ENCODE measurements around the gene C1orf53. TPM values are rescaled to one million over a fixed set of nuclear protein-coding genes. Genes with fewer than 3 reads are reported as not detected.

C1orf53 gene
- total and polyA plus RNA-seq, 3 experiments from 2014 or later, result 2.9 TPM; not detected in 1

- peaks cover 65 to 94% (median 81%) of the 10 kb centered on the region in 3 donors for H3K4me1 Mint-ChIP-seq
- peak overlapping the region in 1 of 8 donors; percentile 31 for H3K27ac Mint-ChIP-seq
- H3K27me3 ChIP-seq (ENCODE audit: insufficient read depth, low read length, poor library complexity, severe bottlenecking), result peaks cover 96% of the 10 kb centered on the region
- H3K27ac ChIP-seq (ENCODE audit: low read depth, low read length), result no peak overlapping the region
- ChIA-PET POLR2A (no interaction called here), CTCF (interaction anchor here (2.1 to 2.9 kb wide), 2 partner anchors 10 to 11 kb away, joined by 13 to 16 read pairs; partner anchors contain the start of gene C1orf53)
- H3K4me3 Mint-ChIP-seq, result peak overlapping the region in 1 of 7 donors; percentile 6
- no peaks in the 10 kb centered on the region for H3K36me3 Mint-ChIP-seq
- H3K4me1 ChIP-seq (ENCODE audit: insufficient read depth, low read length), result peaks cover 87% of the 10 kb centered on the region
- H3K4me3 ChIP-seq (ENCODE audit: low read length), result no peak overlapping the region
- H3K27me3 Mint-ChIP-seq, result peaks cover 89 to 98% of the 10 kb centered on the region in 2 donors
- H3K9me3 ChIP-seq (ENCODE audit: low read length), result no peaks in the 10 kb centered on the region
- DNase-seq, result no peak
- no peaks in the 10 kb centered on the region for H3K36me3 ChIP-seq (ENCODE audit: insufficient read depth, low read length)
- peaks cover 0 to 15% (median 3%) of the 10 kb centered on the region in 5 donors for H3K9me3 Mint-ChIP-seq
These were observed 12.1 kb downstream of the C1orf53 start for GRCh38 chr1:197914510-197914909.

- ChIA-PET CTCF (interaction anchor here (1.1 to 2.9 kb wide), 3 partner anchors 9 to 389 kb away, joined by 3 to 16 read pairs (median 13); partner anchors contain the start of gene C1orf53), POLR2A (interaction anchor here (0.8 kb wide), 1 partner anchor 770 kb away, joined by 3 read pairs; no protein-coding TSS in a partner anchor)
- Mint-ChIP-seq H3K4me1 (peaks cover 67 to 94% (median 81%) of the 10 kb centered on the region in 3 donors), H3K36me3 (no peaks in the 10 kb centered on the region), H3K9me3 (peaks cover 0 to 15% (median 3%) of the 10 kb centered on the region in 5 donors), H3K4me3 (peak overlapping the region in 6 of 7 donors; percentile 6 to 82 (median 70)), H3K27ac (peak overlapping the region in 2 of 8 donors; percentile 18 to 31), H3K27me3 (peaks cover 89 to 98% of the 10 kb centered on the region in 2 donors)
- Histone ChIP-seq H3K4me1 (ENCODE audit: insufficient read depth, low read length) (peaks cover 84% of the 10 kb centered on the region), H3K27me3 (ENCODE audit: insufficient read depth, low read length, poor library complexity, severe bottlenecking) (peaks cover 95% of the 10 kb centered on the region), H3K27ac (ENCODE audit: low read depth, low read length) (no peak overlapping the region), H3K9me3 (ENCODE audit: low read length) (no peaks in the 10 kb centered on the region), H3K4me3 (ENCODE audit: low read length) (no peak overlapping the region), H3K36me3 (ENCODE audit: insufficient read depth, low read length) (no peaks in the 10 kb centered on the region)
- DNase-seq, result no peak
These were observed 12.9 kb downstream of the C1orf53 start for GRCh38 chr1:197915260-197915861.

GRCh38 chr1:197915862-197916499, 13.6 kb downstream of the C1orf53 start:
- Mint-ChIP-seq H3K4me1 (peaks cover 69 to 93% (median 82%) of the 10 kb centered on the region in 3 donors), H3K36me3 (no peaks in the 10 kb centered on the region), H3K27me3 (peaks cover 91 to 100% of the 10 kb centered on the region in 2 donors), H3K9me3 (peaks cover 0 to 17% (median 3%) of the 10 kb centered on the region in 5 donors), H3K27ac (peak overlapping the region in 2 of 8 donors; percentile 31 to 71), H3K4me3 (peak overlapping the region in 6 of 7 donors; percentile 15 to 82 (median 70))
- Histone ChIP-seq H3K27ac (ENCODE audit: low read depth, low read length) (no peak overlapping the region), H3K27me3 (ENCODE audit: insufficient read depth, low read length, poor library complexity, severe bottlenecking) (peaks cover 97% of the 10 kb centered on the region), H3K4me3 (ENCODE audit: low read length) (peak overlapping the region; percentile 14), H3K4me1 (ENCODE audit: insufficient read depth, low read length) (peaks cover 81% of the 10 kb centered on the region), H3K36me3 (ENCODE audit: insufficient read depth, low read length) (no peaks in the 10 kb centered on the region), H3K9me3 (ENCODE audit: low read length) (no peaks in the 10 kb centered on the region)
- ChIA-PET CTCF (interaction anchor here (1.1 to 2.9 kb wide), 3 partner anchors 9 to 390 kb away, joined by 3 to 16 read pairs (median 10); no protein-coding TSS in a partner anchor), POLR2A (interaction anchor here (0.8 kb wide), 1 partner anchor 770 kb away, joined by 3 read pairs; no protein-coding TSS in a partner anchor)
- no peak for DNase-seq

GRCh38 chr1:197916500-197916983, 14.1 kb downstream of the C1orf53 start:
- H3K4me1 Mint-ChIP-seq, result peaks cover 69 to 91% (median 85%) of the 10 kb centered on the region in 3 donors
- peaks cover 98% of the 10 kb centered on the region for H3K27me3 ChIP-seq (ENCODE audit: insufficient read depth, low read length, poor library complexity, severe bottlenecking)
- ChIA-PET CTCF (interaction anchor here (1.7 to 2.9 kb wide), 2 partner anchors 8 to 13 kb away, joined by 10 to 16 read pairs; no protein-coding TSS in a partner anchor), POLR2A (interaction anchor here (1.4 kb wide), 1 partner anchor 17 kb away, joined by 3 read pairs; no protein-coding TSS in a partner anchor)
- no peak overlapping the region for H3K27ac ChIP-seq (ENCODE audit: low read depth, low read length)
- H3K36me3 ChIP-seq (ENCODE audit: insufficient read depth, low read length), result no peaks in the 10 kb centered on the region
- H3K9me3 ChIP-seq (ENCODE audit: low read length), result no peaks in the 10 kb centered on the region
- no peak for DNase-seq
- peak overlapping the region in 2 of 8 donors; percentile 31 to 71 for H3K27ac Mint-ChIP-seq
- H3K4me3 Mint-ChIP-seq, result peak overlapping the region in 6 of 7 donors; percentile 18 to 82 (median 70)
- peaks cover 0 to 20% (median 3%) of the 10 kb centered on the region in 5 donors for H3K9me3 Mint-ChIP-seq
- H3K36me3 Mint-ChIP-seq, result no peaks in the 10 kb centered on the region
- H3K27me3 Mint-ChIP-seq, result peaks cover 97 to 100% of the 10 kb centered on the region in 2 donors
- H3K4me3 ChIP-seq (ENCODE audit: low read length), result peak overlapping the region; percentile 14
- peaks cover 75% of the 10 kb centered on the region for H3K4me1 ChIP-seq (ENCODE audit: insufficient read depth, low read length)

GRCh38 chr1:197917805-197918651, 15.6 kb downstream of the C1orf53 start:
- H3K4me3 Mint-ChIP-seq, result peak overlapping the region; percentile 61 to 82 (median 70)
- ChIA-PET POLR2A (interaction anchor here (1.4 to 2.3 kb wide), 2 partner anchors 11 to 15 kb away, joined by 3 to 7 read pairs; no protein-coding TSS in a partner anchor), CTCF (interaction anchor here (1.7 kb wide), 1 partner anchor 14 kb away, joined by 10 read pairs; no protein-coding TSS in a partner anchor)
- H3K27me3 ChIP-seq (ENCODE audit: insufficient read depth, low read length, poor library complexity, severe bottlenecking), result peaks cover 94% of the 10 kb centered on the region
- no peaks in the 10 kb centered on the region for H3K36me3 Mint-ChIP-seq
- no peak for DNase-seq
- H3K36me3 ChIP-seq (ENCODE audit: insufficient read depth, low read length), result no peaks in the 10 kb centered on the region
- H3K27me3 Mint-ChIP-seq, result peaks cover 92 to 100% of the 10 kb centered on the region in 2 donors
- peaks cover 0 to 20% (median 3%) of the 10 kb centered on the region in 5 donors for H3K9me3 Mint-ChIP-seq
- H3K27ac ChIP-seq (ENCODE audit: low read depth, low read length), result no peak overlapping the region
- no peaks in the 10 kb centered on the region for H3K9me3 ChIP-seq (ENCODE audit: low read length)
- peaks cover 60% of the 10 kb centered on the region for H3K4me1 ChIP-seq (ENCODE audit: insufficient read depth, low read length)
- H3K27ac Mint-ChIP-seq, result peak overlapping the region in 3 of 8 donors; percentile 31 to 71 (median 58)
- no peak overlapping the region for H3K4me3 ChIP-seq (ENCODE audit: low read length)
- H3K4me1 Mint-ChIP-seq, result peaks cover 55 to 76% (median 71%) of the 10 kb centered on the region in 3 donors

GRCh38 chr1:197918807-197919345, 16.4 kb downstream of the C1orf53 start:
- H3K4me3 ChIP-seq (ENCODE audit: low read length), result no peak overlapping the region
- peaks cover 85% of the 10 kb centered on the region for H3K27me3 ChIP-seq (ENCODE audit: insufficient read depth, low read length, poor library complexity, severe bottlenecking)
- Mint-ChIP-seq H3K4me1 (peaks cover 53 to 68% (median 65%) of the 10 kb centered on the region in 3 donors), H3K27me3 (peaks cover 83 to 96% of the 10 kb centered on the region in 2 donors), H3K4me3 (peak overlapping the region in 5 of 7 donors; percentile 34 to 82 (median 65)), H3K27ac (peak overlapping the region in 1 of 8 donors; percentile 39), H3K36me3 (no peaks in the 10 kb centered on the region), H3K9me3 (peaks cover 0 to 18% (median 3%) of the 10 kb centered on the region in 5 donors)
- no peak overlapping the region for H3K27ac ChIP-seq (ENCODE audit: low read depth, low read length)
- CTCF ChIA-PET, result no interaction called here
- H3K36me3 ChIP-seq (ENCODE audit: insufficient read depth, low read length), result no peaks in the 10 kb centered on the region
- H3K9me3 ChIP-seq (ENCODE audit: low read length), result no peaks in the 10 kb centered on the region
- POLR2A ChIA-PET, result interaction anchor here (2.3 kb wide), 1 partner anchor 12 kb away, joined by 7 read pairs; no protein-coding TSS in a partner anchor
- peaks cover 52% of the 10 kb centered on the region for H3K4me1 ChIP-seq (ENCODE audit: insufficient read depth, low read length)
- DNase-seq, result no peak

All from CD8-positive, alpha-beta memory T cell (primary cell).